K562 (cell line): ENCODE measurements around the gene PEX10.

Source experiments
- CBX3 ChIP-seq, 2 experiments: IDR thresholded peaks; 1 replicate in 1 of 2; 2 replicates in 1 of 2; pipeline ENCODE4 v1.6.1; 2012; ENCODE audit warnings: inconsistent platforms in 2 of 2, low read length in 2 of 2, borderline replicate concordance in 1 of 2, control low read depth in 1 of 2
- CBX5 ChIP-seq: IDR thresholded peaks from 2 replicates; pipeline ENCODE4 v1.6.1; 2014; ENCODE audit warnings: low read depth, borderline replicate concordance
- MTA1 ChIP-seq: fragments of 450-650 bp; IDR thresholded peaks from 2 replicates; pipeline ENCODE4 v1.6.1; 2017; ENCODE audit warnings: borderline replicate concordance
- NFATC3 ChIP-seq: fragments of 450-650 bp; IDR thresholded peaks from 2 replicates; pipeline ENCODE4 v1.6.1; 2017; ENCODE audit warnings: mild to moderate bottlenecking
- POLR2A ChIP-seq: fragments of 450-650 bp; conservative IDR thresholded peaks from 2 replicates; pipeline ENCODE4 v1.6.1; 2016
- REST ChIP-seq, 2 experiments: fragments of 450-650 bp; formaldehyde crosslinking in 1 of 2; IDR thresholded peaks; 2 replicates each; pipeline versions ENCODE4 v1.4.0 to v1.6.1; 2014 to 2020; ENCODE audit warnings: mild to moderate bottlenecking in 2 of 2, borderline replicate concordance in 1 of 2, low read depth in 1 of 2
- SP2 ChIP-seq: IDR thresholded peaks from 2 replicates; pipeline ENCODE4 v1.6.1; 2011; ENCODE audit warnings: mild to moderate bottlenecking, low read depth, low read length, moderate library complexity; ENCODE audit not compliant: poor library complexity, severe bottlenecking; ENCODE audit errors: extremely low read depth
- TAF1 ChIP-seq: IDR thresholded peaks from 2 replicates; pipeline ENCODE4 v1.6.1; 2011; ENCODE audit warnings: mild to moderate bottlenecking, low read length, moderate library complexity; ENCODE audit not compliant: insufficient read depth, control insufficient read depth, severe bottlenecking; ENCODE audit errors: extremely low read depth
- TBL1XR1 ChIP-seq, 2 experiments: IDR thresholded peaks; 2 replicates each; pipeline ENCODE4 v1.6.1; 2012; ENCODE audit warnings: improper control_type of control experiment in 2 of 2, low read length in 2 of 2, mild to moderate bottlenecking in 1 of 2
- ZNF282 ChIP-seq: sonication (generic); formaldehyde crosslinking; IDR thresholded peaks from 2 replicates; pipeline ENCODE4 v1.8.1; 2023; ENCODE audit warnings: missing genetic modification reagents
- TF ChIP-seq, protein P1 (sequence below): fragments of 250-450 bp; sonication (Bioruptor Pico); IDR thresholded peaks from 2 replicates; pipeline ENCODE4 v1.6.1; 2021; ENCODE audit warnings: mild to moderate bottlenecking

GRCh38 chr1:2430592-2430973 is 18.2 kb upstream of the PEX10 start:
- TF ChIP-seq TBL1XR1 (IDR thresholded peaks at IDR 0.05; ENCODE audit: low read length in 2 of 2) (no peak), REST (IDR thresholded peaks at IDR 0.05; ENCODE audit: borderline replicate concordance) (no peak), REST (CRISPR knock-in tag; IDR thresholded peaks at IDR 0.05; ENCODE audit: low read depth) (no peak), TAF1 (no peak), ZNF282 (CRISPR knock-in tag) (no peak), POLR2A (no peak), CBX5 (no peak), MTA1 (no peak), SP2 (no peak), CBX3 (IDR thresholded peaks at IDR 0.05; ENCODE audit: borderline replicate concordance in 1 of 2, low read length in 2 of 2) (no peak), NFATC3 (no peak)
- TF ChIP-seq, protein P1, sequence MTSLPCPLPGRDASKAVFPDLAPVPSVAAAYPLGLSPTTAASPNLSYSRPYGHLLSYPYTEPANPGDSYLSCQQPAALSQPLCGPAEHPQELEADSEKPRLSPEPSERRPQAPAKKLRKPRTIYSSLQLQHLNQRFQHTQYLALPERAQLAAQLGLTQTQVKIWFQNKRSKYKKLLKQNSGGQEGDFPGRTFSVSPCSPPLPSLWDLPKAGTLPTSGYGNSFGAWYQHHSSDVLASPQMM (CRISPR knock-in tag) = no peak
